GM19193 (cell line): Measurements from ENCODE around the gene DNMBP.

Source experiments
- POLR2A ChIP-seq: IDR thresholded peaks from 4 replicates; pipeline ENCODE4 v1.6.1; 2011; ENCODE audit not compliant: insufficient read depth, insufficient read length; ENCODE audit errors: extremely low read depth

The DNMBP gene

DNA sequence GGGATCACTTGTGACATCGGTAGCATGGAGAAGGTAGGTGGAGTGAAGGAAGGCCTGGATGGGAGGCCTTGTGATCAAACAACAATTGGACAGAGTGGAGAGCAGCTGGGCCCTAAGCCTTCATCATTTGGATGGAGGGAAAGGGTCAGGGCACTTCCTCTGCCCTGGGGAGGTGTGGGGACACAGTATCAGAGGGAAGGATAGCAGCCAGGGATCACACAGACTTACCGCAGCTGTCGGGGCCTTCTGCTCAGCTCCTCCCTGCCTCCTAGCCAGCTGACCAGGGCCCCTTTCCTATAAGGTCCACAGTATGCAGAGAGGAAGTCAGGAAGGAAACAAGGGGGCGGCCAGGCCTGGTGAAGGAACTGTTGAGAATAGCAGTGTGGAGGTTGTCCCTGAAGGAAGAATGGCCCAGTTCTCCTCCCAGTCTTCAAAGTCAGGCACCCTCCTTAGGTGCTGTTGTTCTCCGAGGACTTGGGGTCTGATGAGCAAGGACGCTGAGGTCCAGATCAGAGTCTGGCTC lies 165.3 kb downstream of the DNMBP start:
- no peak for TF ChIP-seq POLR2A

DNA sequence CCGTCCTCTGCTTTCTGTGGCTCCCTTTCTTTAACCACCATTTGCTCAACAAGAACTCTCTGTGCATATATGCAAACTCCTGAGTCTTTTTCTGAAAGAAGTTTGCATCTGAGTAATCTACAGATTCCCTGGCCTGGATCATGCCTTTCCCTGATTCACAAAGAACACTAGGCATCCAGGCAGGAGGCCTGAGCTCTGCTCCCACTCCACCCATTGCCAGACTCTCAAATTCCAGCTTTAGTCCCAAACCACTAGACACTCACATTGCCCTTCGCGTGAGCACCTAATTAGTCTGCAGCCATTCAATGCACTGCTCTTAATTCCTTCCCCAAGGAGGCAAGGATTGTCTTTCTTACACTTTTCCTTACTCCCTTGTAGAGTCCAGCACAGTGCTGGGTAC lies 166.4 kb downstream of the DNMBP start:
- TF ChIP-seq POLR2A: no peak

DNA sequence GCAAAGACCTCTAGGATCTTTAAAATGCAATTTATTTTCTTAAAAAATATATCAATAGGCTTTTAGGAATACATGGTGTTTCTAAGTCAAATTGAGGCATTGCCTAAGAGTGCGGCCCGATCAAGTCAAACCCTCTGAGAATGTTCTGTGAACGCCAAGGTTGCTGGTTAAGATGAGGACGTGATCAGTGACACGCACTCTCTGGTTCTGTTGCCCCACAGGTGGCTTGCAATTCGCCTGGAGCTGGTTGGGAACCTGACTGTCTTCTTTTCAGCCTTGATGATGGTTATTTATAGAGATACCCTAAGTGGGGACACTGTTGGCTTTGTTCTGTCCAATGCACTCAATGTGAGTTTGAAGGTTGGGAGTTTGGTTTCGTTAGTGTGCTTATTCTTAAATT lies 168.0 kb downstream of the DNMBP start:
- no peak for TF ChIP-seq POLR2A

DNA sequence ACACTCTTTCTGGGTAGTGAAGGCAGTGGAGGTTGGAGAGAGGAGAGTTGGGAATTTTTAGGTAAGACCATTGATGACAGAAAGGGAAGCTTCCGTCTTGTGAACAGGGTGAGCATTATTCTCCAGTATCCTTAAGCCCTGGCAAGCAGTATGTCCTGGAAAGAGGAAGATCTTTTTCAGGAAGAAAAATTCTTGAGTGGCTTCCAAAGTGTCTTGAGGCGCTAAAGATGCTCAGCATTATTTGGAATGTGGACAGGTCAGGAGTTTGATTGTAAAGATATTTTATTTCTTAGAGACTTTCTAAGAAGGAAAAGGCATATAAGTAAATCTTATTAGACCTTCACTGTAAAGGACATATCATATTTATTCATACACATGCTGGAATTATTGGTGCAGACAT lies 173.0 kb downstream of the DNMBP start:
- no peak for TF ChIP-seq POLR2A

DNA sequence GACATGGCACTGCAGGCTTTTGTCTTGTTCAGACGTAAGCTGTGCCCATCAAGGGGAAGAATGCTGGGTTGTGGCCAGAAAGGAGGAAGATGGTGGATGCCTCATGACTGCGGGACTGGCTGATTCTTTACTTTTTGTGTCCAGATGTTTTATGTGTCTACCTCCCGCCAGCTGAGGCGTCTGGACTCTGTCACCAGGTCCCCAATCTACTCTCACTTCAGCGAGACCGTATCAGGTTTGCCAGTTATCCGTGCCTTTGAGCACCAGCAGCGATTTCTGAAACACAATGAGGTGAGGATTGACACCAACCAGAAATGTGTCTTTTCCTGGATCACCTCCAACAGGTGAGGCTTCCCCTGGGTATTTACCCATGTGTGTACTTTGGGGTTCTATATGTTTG lies 173.8 kb downstream of the DNMBP start:
- TF ChIP-seq POLR2A: no peak

DNA sequence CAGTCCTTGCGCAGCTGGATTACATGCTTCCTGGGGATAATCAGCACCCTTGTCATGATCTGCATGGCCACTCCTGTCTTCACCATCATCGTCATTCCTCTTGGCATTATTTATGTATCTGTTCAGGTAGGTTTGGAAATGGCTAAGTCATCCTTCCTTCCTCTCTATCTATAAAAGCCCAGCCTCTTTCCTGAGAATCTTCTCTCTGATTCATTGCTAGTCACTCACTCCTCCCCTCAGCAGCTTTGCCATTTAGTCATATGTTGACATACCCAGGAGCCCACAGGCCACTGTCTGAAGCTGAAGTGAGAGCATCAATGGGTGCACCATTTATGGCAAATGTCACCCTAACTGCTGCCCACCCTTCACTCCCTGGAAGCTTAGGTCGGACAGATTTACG lies 175.3 kb downstream of the DNMBP start:
- TF ChIP-seq POLR2A: no peak

DNA sequence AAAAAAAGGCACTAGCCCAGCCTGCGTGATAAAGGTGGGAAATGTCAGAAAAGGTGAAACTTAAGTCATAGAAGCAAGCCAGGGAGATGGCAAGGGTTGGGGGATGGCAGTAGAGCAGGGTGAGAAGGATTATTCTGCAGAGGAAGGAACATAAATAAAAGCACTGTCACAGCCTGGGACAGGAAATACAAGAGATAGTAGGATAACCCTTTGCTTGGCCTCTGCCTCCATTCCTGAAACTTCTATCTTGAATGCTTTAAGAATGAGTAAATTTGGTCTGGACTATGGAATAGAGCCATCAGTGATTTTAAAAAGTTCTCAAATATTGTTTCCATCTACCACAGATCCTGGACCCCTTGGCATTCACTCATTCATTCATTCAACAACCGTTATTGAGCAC lies 177.3 kb downstream of the DNMBP start:
- no peak for TF ChIP-seq POLR2A

DNA sequence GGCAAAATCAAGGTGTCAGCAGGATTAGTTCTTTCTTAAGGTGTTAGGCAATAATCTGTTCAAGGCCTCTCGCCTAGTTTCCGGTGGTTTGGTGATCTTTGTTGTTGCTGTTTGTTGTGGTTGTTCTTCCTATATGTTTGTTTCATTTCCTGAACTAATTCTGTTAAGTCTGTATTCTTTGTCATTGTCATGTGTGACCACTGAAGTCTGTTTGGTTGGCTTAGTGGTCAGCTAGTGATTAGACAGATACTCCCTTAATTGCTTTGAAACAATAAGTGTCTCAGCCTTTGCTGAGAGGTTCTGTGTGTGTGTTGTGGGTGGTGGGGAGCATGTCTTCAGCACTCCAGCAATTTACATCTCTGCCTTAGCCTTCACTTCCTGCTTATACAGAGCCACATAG lies 181.3 kb downstream of the DNMBP start:
- no peak for TF ChIP-seq POLR2A

DNA sequence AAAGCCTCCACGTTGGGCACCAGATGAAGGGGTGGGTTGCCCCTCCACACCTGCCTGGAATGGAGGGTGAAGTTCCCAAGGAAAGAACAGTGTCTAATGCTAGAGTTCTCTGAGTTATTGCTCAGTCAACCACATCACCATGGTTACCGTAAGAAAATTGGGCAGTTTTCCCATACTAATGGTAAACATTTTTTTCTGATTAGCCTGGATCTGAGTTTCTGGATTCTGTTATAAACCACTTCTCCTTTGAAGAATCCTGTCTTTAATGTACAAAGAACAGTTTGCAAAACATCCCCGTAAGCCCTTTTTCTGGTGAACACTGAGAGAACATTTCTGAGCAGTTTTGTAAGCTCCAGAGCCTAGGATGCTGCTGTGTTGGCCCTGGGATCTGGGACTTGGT lies 181.8 kb downstream of the DNMBP start:
- TF ChIP-seq POLR2A: no peak
